GM12878 (cell line): ENCODE results near the gene GALNT9. TPM values are rescaled to one million over a fixed set of nuclear protein-coding genes. Genes with fewer than 3 reads are reported as not detected.

Experiments
- ATAC-seq: fragments of 200-7000 bp; cut with Tn5 transposase; 3 replicates; pipeline ENCODE4 v1.9.1; 2020; ENCODE audit warnings: mild to moderate bottlenecking, moderate library complexity
- BruUV-seq: library from RNA; stranded (reverse); fragments of 400-500 nt; replicated peaks from 2 replicates; lab custom pipeline; 2021; lab: Mats Ljungman, UMichigan
- CTCF ChIA-PET: fragments of 300-600 bp; sonication (Branson Sonifier 250); formaldehyde crosslinking; extraction: SDS; loops from one replicate; lab custom pipeline; 2021; ENCODE audit warnings: inconsistent platforms; lab: Yijun Ruan, JAX
- POLR2A ChIA-PET: fragments of 350-600 bp; formaldehyde crosslinking; extraction: SDS; loops from one replicate; lab custom pipeline; 2021; ENCODE audit warnings: inconsistent platforms; lab: Charles Lee
- RAD21 ChIA-PET: fragments of 300-600 bp; sonication (Branson Sonifier 250); formaldehyde crosslinking; loops from one replicate; lab custom pipeline; 2023; ENCODE audit warnings: antibody characterized with exemption; ENCODE audit not compliant: unreplicated experiment; lab: Charles Lee
- SMC1A ChIA-PET: fragments of 300-600 bp; sonication (Branson Sonifier 250); formaldehyde crosslinking; loops from one replicate; lab custom pipeline; 2023; ENCODE audit not compliant: unreplicated experiment, uncharacterized antibody; lab: Charles Lee
- DNase-seq: peaks from one replicate; pipeline ENCODE4 v3.0.0-alpha.2; 2011; ENCODE audit warnings: low read depth, low spot score
- FAIRE-seq: peaks from 3 replicates; lab custom pipeline; 2011; peaks lifted over from hg19 to GRCh38; lab: Jason Lieb, UNC
- H2AFZ ChIP-seq: 2 replicates; pipeline ENCODE4 v1.6.0; 2011; ENCODE audit warnings: low read depth, low read length, control low read depth; ENCODE audit not compliant: control insufficient read depth
- H3K27ac ChIP-seq: 2 replicates; pipeline ENCODE4 v1.5.1; 2011; ENCODE audit warnings: control low read depth; ENCODE audit not compliant: control insufficient read depth, insufficient read depth
- H3K27me3 ChIP-seq, 2 experiments: replicated peaks in 1 of 2; 2 replicates each; pipeline versions ENCODE4 v1.6.0 to v1.6.1; 2011; ENCODE audit warnings: low read length in 1 of 2; ENCODE audit not compliant: control insufficient read depth in 2 of 2, insufficient read depth in 2 of 2
- H3K36me3 ChIP-seq, 2 experiments: 2 replicates each; pipeline ENCODE4 v1.5.1; 2011; ENCODE audit warnings: low read length in 1 of 2; ENCODE audit not compliant: control insufficient read depth in 2 of 2, insufficient read depth in 2 of 2
- H3K4me1 ChIP-seq: 2 replicates; pipeline ENCODE4 v1.6.1; 2011; ENCODE audit warnings: mild to moderate bottlenecking, low read length, moderate library complexity, mixed read lengths; ENCODE audit not compliant: control insufficient read depth, insufficient read depth
- H3K4me2 ChIP-seq: 2 replicates; pipeline ENCODE4 v1.6.0; 2011; ENCODE audit warnings: control low read depth; ENCODE audit not compliant: control insufficient read depth, insufficient read depth
- H3K4me3 ChIP-seq: fragments of 200-600 bp; sonication (generic); 2 replicates; pipeline ENCODE4 v1.5.1; 2016
- H3K79me2 ChIP-seq: 2 replicates; pipeline ENCODE4 v1.6.0; 2011; ENCODE audit warnings: low read length; ENCODE audit not compliant: control insufficient read depth, insufficient read depth
- H3K9ac ChIP-seq: 2 replicates; pipeline ENCODE4 v1.8.0; 2011; ENCODE audit warnings: low read length, control low read depth, mixed read lengths; ENCODE audit not compliant: control insufficient read depth, insufficient read depth
- H3K9me3 ChIP-seq: replicated peaks from 3 replicates; pipeline ENCODE4 v1.5.1; 2011; ENCODE audit warnings: mild to moderate bottlenecking, low read length; ENCODE audit not compliant: control insufficient read depth, insufficient read depth
- H4K20me1 ChIP-seq: 2 replicates; pipeline ENCODE4 v1.6.0; 2011; ENCODE audit not compliant: control insufficient read depth, insufficient read depth
- CBX3 ChIP-seq: fragments of 200-600 bp; sonication (generic); IDR thresholded peaks from 2 replicates; pipeline ENCODE4 v1.6.1; 2016; ENCODE audit warnings: low read depth, borderline replicate concordance
- CHD1 ChIP-seq: IDR thresholded peaks from 2 replicates; pipeline ENCODE4 v1.6.1; 2012; ENCODE audit warnings: low read depth, low read length, improper control_type of control experiment
- E2F8 ChIP-seq: fragments of 450-650 bp; IDR thresholded peaks from 2 replicates; pipeline ENCODE4 v1.6.1; 2018; ENCODE audit warnings: mild to moderate bottlenecking, low read depth, moderate library complexity; ENCODE audit not compliant: partially characterized antibody
- IRF4 ChIP-seq: IDR thresholded peaks from 2 replicates; pipeline ENCODE4 v1.6.1; 2011; ENCODE audit warnings: low read depth, low read length
- MYB ChIP-seq: fragments of 150-350 bp; IDR thresholded peaks from 2 replicates; pipeline ENCODE4 v1.6.1; 2014; ENCODE audit warnings: mild to moderate bottlenecking, low read depth, low read length, borderline replicate concordance
- NBN ChIP-seq: fragments of 450-650 bp; IDR thresholded peaks from 2 replicates; pipeline ENCODE4 v1.6.1; 2016
- NR2C2 ChIP-seq: IDR thresholded peaks from 2 replicates; pipeline ENCODE4 v1.6.1; 2011; ENCODE audit warnings: borderline replicate concordance, low read depth; ENCODE audit not compliant: control insufficient read depth, insufficient read length
- SIN3A ChIP-seq: IDR thresholded peaks from 2 replicates; pipeline ENCODE4 v1.6.1; 2012; ENCODE audit warnings: low read depth, low read length, improper control_type of control experiment
- SMC3 ChIP-seq: IDR thresholded peaks from 2 replicates; pipeline ENCODE4 v1.6.1; 2011; ENCODE audit warnings: low read length, improper control_type of control experiment, borderline replicate concordance
- SUZ12 ChIP-seq: fragments of 200-600 bp; sonication (generic); IDR thresholded peaks from one replicate; pipeline ENCODE4 v1.6.1; 2018; ENCODE audit warnings: antibody characterized with exemption, mild to moderate bottlenecking; ENCODE audit not compliant: unreplicated experiment
- ZBTB40 ChIP-seq: fragments of 450-650 bp; IDR thresholded peaks from 2 replicates; pipeline ENCODE4 v1.6.1; 2016; ENCODE audit warnings: mild to moderate bottlenecking, moderate library complexity, borderline replicate concordance
- ZSCAN29 ChIP-seq: fragments of 450-650 bp; IDR thresholded peaks from 2 replicates; pipeline ENCODE4 v1.6.1; 2017; ENCODE audit warnings: mild to moderate bottlenecking, moderate library complexity
- whole genome bisulfite sequencing: methylation state at CpG from one replicate; pipeline ENCODE4 v1.1.6; 2016; ENCODE audit warnings: low lambda C conversion rate; ENCODE audit not compliant: insufficient replicate concordance, insufficient coverage; ENCODE audit errors: missing lambda C conversion rate; 5-methylcytosine and 5-hydroxymethylcytosine counted together
- in situ Hi-C: fragments of 300-500 bp; cut with MboI; formaldehyde crosslinking; loops from 9 replicates; pipeline ENCODE4 v1.14.3; 2018; ENCODE audit warnings: mixed read lengths
- intact Hi-C: fragments of 100-400 bp; cut with micrococcal nuclease; formaldehyde crosslinking; loops from one replicate; pipeline ENCODE4 v1.14.2; 2022; ENCODE audit not compliant: unreplicated experiment
- polyA plus RNA-seq, 11 experiments: library from polyadenylated mRNA; depleted of rRNA in 4 of 11; unstranded in 6 of 11; stranded (reverse) in 5 of 11; fragments of >200 nt; fragmentation: Nextera tagmentation in 4 of 11; fragmentation: Illumina TruSeq in 1 of 11; extraction: Ambion mirVana in 4 of 11; extraction: Trizol in 1 of 11; gene quantifications; 1 replicate in 1 of 11; 2 replicates in 10 of 11; pipeline versions ENCODE4 v1.2.1 to v1.2.3, GENCODE V29; 2011 to 2016; ENCODE audit warnings: inconsistent platforms in 2 of 11, missing spikeins in 2 of 11, low read depth in 1 of 11
- total RNA-seq, 4 experiments: library from RNA; depleted of rRNA in 3 of 4; stranded (reverse); fragments of >200 nt in 3 of 4; fragmentation: Illumina TruSeq in 1 of 4; extraction: Trizol in 1 of 4; gene quantifications; 2 replicates each; pipeline versions ENCODE4 v1.2.1 to v1.2.3, GENCODE V29; 2013 to 2021

The GALNT9 gene
- total and polyA plus RNA-seq, 10 of the 15 experiments (the other 5 are each of a cell fraction or from before 2014, with no cell fraction given), result 0.04 TPM; not detected in 9

GRCh38 chr12:132251741-132252490 lies 77.5 kb downstream of the GALNT9 start:
- SMC1A ChIA-PET, result no interaction called here

GRCh38 chr12:132251310-132251709 lies 78.1 kb downstream of the GALNT9 start:
- H3K79me2 ChIP-seq, result no peaks in the 10 kb centered on the region
- H2AFZ ChIP-seq, result no peak overlapping the region
- H3K9me3 ChIP-seq, result no peaks in the 10 kb centered on the region
- POLR2A ChIA-PET, result no interaction called here
- CTCF ChIA-PET, result no interaction called here
- DNase-seq (no peak), FAIRE-seq (no peak), ATAC-seq (no peak)
- no peak overlapping the region for H3K4me2 ChIP-seq
- H3K4me3 ChIP-seq, result no peak overlapping the region
- intact Hi-C loops (no loop called here), in situ Hi-C loops (no loop called here)
- H3K27me3 ChIP-seq, result no peaks in the 10 kb centered on the region
- no peak overlapping the region for H3K9ac ChIP-seq
- no peaks in the 10 kb centered on the region for H4K20me1 ChIP-seq
- 60% methylated on average over 18 of the region's 18 CpGs for WGBS
- no peak overlapping the region for H3K27ac ChIP-seq
- BruUV-seq, result no TSS peak
- RAD21 ChIA-PET, result no interaction called here
- H3K36me3 ChIP-seq, result no peaks in the 10 kb centered on the region
- SMC1A ChIA-PET, result no interaction called here
- no peaks in the 10 kb centered on the region for H3K4me1 ChIP-seq
- TF ChIP-seq NBN, result no peak
- TF ChIP-seq E2F8, result no peak
- TF ChIP-seq MYB, result no peak
- TF ChIP-seq CBX3, result no peak
- TF ChIP-seq SMC3, result no peak
- TF ChIP-seq IRF4, result no peak
- no peak for TF ChIP-seq ZBTB40
- no peak for TF ChIP-seq CHD1
- no peak for TF ChIP-seq ZSCAN29

More at GRCh38 chr12:132251741-132252490, 77.5 kb downstream of the GALNT9 start:
- intact Hi-C loops, result no loop called here
- Histone ChIP-seq H3K27me3 (no peaks in the 10 kb centered on the region), H3K27ac (no peak overlapping the region), H3K4me1 (no peaks in the 10 kb centered on the region), H3K4me3 (no peak overlapping the region), H2AFZ (no peak overlapping the region), H3K9ac (no peak overlapping the region), H3K9me3 (no peaks in the 10 kb centered on the region; the same call in 2 of the 3 replicates), H3K79me2 (no peaks in the 10 kb centered on the region), H4K20me1 (no peaks in the 10 kb centered on the region), H3K4me2 (no peak overlapping the region), H3K36me3 (no peaks in the 10 kb centered on the region)
- CTCF ChIA-PET, result no interaction called here
- in situ Hi-C loops, result no loop called here
- ATAC-seq (no peak), DNase-seq (no peak), FAIRE-seq (no peak)
- no TSS peak for BruUV-seq
- RAD21 ChIA-PET, result no interaction called here
- 57% methylated on average over 21 of the region's 21 CpGs for WGBS
- POLR2A ChIA-PET, result no interaction called here
- TF ChIP-seq NR2C2 (no peak), SIN3A (no peak), SUZ12 (no peak)
